Astrocyte (in vitro differentiated cells and primary cell): ENCODE measurements around the gene FXYD7. TPM values are rescaled to one million over a fixed set of nuclear protein-coding genes. Genes with fewer than 3 reads are reported as not detected.

ENCODE experiments used
- DNase-seq: peaks from one replicate; pipeline ENCODE4 v3.0.0-alpha.2; 2010; ENCODE audit warnings: low read depth
- FAIRE-seq: peaks from 2 replicates; lab custom pipeline; 2011; peaks lifted over from hg19 to GRCh38; lab: Jason Lieb, UNC
- H2AFZ ChIP-seq: 2 replicates; pipeline ENCODE4 v1.6.0; 2012; ENCODE audit warnings: low read depth, low read length, inconsistent platforms
- H3K27ac ChIP-seq: 2 replicates; pipeline ENCODE4 v1.5.1; 2011; ENCODE audit warnings: low read depth, low read length, inconsistent platforms
- H3K27me3 ChIP-seq: 2 replicates; pipeline ENCODE4 v1.6.0; 2011; ENCODE audit warnings: low read length, inconsistent platforms; ENCODE audit not compliant: insufficient read depth
- H3K36me3 ChIP-seq: 2 replicates; pipeline ENCODE4 v1.5.1; 2011; ENCODE audit warnings: low read length, inconsistent platforms; ENCODE audit not compliant: insufficient read depth
- H3K4me1 ChIP-seq: 2 replicates; pipeline ENCODE4 v1.5.1; 2011; ENCODE audit warnings: low read length, inconsistent platforms; ENCODE audit not compliant: insufficient read depth
- H3K4me2 ChIP-seq: 2 replicates; pipeline ENCODE4 v1.6.0; 2012; ENCODE audit warnings: low read length, inconsistent platforms
- H3K4me3 ChIP-seq: 2 replicates; pipeline ENCODE4 v1.5.1; 2011; ENCODE audit warnings: low read depth, mild to moderate bottlenecking, low read length, inconsistent platforms; ENCODE audit not compliant: insufficient read depth
- H3K79me2 ChIP-seq: 2 replicates; pipeline ENCODE4 v1.6.0; 2012; ENCODE audit warnings: mild to moderate bottlenecking, low read length, inconsistent platforms; ENCODE audit not compliant: insufficient read depth
- H3K9ac ChIP-seq: 2 replicates; pipeline ENCODE4 v1.6.0; 2012; ENCODE audit warnings: mild to moderate bottlenecking, low read length, inconsistent platforms
- H3K9me3 ChIP-seq: 2 replicates; pipeline ENCODE4 v1.5.1; 2012; ENCODE audit warnings: low read depth, mild to moderate bottlenecking, low read length, inconsistent platforms; ENCODE audit not compliant: insufficient read depth
- H4K20me1 ChIP-seq: 2 replicates; pipeline ENCODE4 v1.6.0; 2012; ENCODE audit warnings: low read length, inconsistent platforms; ENCODE audit not compliant: insufficient read depth
- H3K27ac Mint-ChIP-seq: one replicate; pipeline ENCODE4 v1.8.0; 2021; ENCODE audit warnings: mild to moderate bottlenecking, mixed read lengths; ENCODE audit not compliant: unreplicated experiment
- H3K27me3 Mint-ChIP-seq: one replicate; pipeline ENCODE4 v1.8.0; 2021; ENCODE audit warnings: low read depth, mixed read lengths; ENCODE audit not compliant: unreplicated experiment
- H3K36me3 Mint-ChIP-seq: one replicate; pipeline ENCODE4 v1.8.0; 2021; ENCODE audit warnings: low read depth, mixed read lengths; ENCODE audit not compliant: unreplicated experiment
- H3K4me1 Mint-ChIP-seq: one replicate; pipeline ENCODE4 v1.8.0; 2021; ENCODE audit warnings: low read depth, mixed read lengths; ENCODE audit not compliant: unreplicated experiment
- H3K4me3 Mint-ChIP-seq: one replicate; pipeline ENCODE4 v1.8.0; 2021; ENCODE audit warnings: mild to moderate bottlenecking, moderate library complexity, mixed read lengths; ENCODE audit not compliant: unreplicated experiment
- H3K9me3 Mint-ChIP-seq: one replicate; pipeline ENCODE4 v1.8.0; 2021; ENCODE audit warnings: mild to moderate bottlenecking, mixed read lengths; ENCODE audit not compliant: unreplicated experiment
- EZH2 ChIP-seq: IDR thresholded peaks from 2 replicates; pipeline ENCODE4 v1.6.1; 2012; ENCODE audit warnings: mild to moderate bottlenecking, low read length, inconsistent platforms; ENCODE audit not compliant: insufficient read depth
- total RNA-seq: library from RNA; stranded (reverse); gene quantifications from 2 replicates; pipeline ENCODE4 v1.2.1, GENCODE V29; 2021
- TF ChIP-seq, protein P1 (sequence below): IDR thresholded peaks from 2 replicates; pipeline ENCODE4 v1.5.1; 2011; ENCODE audit warnings: low read depth, mild to moderate bottlenecking, inconsistent platforms, low read length, moderate library complexity; ENCODE audit not compliant: insufficient read depth

Gene FXYD7
- total RNA-seq, 1 donor from 2014 or later: not detected

DNA sequence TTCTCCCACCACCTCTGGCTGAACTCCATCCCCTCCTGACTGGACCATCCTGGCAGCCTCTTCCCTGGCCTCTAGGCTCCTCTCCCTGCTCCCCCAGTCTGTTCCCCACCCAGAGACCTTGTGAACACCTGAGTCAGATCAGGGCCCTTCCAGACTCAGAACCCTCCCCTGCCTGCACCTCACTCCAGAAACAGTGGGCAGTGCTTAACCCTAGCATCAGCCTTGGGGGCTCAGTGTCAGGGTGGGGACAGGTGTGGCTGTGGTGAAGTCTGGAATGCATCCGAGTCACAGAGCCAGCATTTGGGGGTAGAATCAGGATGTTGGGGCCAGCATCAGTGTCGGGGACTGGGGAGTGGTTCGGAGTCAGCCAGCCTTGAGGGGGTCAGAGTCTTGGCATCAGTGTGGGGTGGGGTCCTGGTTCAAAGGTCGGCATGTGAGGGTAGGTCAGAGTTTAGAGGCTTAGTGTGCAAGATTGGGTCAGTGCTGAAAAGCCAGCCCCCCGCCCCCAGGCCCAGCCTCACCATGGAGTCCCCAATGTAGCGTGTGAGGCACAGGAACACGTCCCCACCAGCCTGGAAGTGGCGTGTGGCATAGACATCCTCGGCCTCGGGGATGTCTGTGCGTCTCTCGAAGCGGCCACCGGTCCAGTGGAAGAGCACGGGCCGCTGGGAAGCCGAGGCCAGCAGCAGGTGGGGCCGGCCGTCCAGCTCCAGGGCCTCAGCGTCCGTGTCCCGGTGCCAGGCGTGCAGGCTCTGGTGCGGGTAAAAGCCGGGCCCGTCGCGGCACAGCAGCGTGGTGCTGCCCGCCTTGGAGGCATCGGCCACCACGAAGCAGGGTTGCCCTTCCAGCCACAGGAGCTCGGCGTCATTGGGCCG, 17.1 kb upstream of the FXYD7 start:
- no peaks in the 10 kb centered on the region for H4K20me1 ChIP-seq
- H3K27me3 ChIP-seq: peaks cover 6% of the 10 kb centered on the region
- H3K4me1 ChIP-seq: peaks cover 9% of the 10 kb centered on the region
- no peak overlapping the region for H2AFZ ChIP-seq
- no peak overlapping the region for H3K27ac ChIP-seq
- H3K36me3 ChIP-seq: no peaks in the 10 kb centered on the region
- FAIRE-seq (no peak), DNase-seq (no peak)
- no peaks in the 10 kb centered on the region for H3K9me3 ChIP-seq
- H3K4me2 ChIP-seq: no peak overlapping the region
- H3K9me3 Mint-ChIP-seq: peaks cover 2% of the 10 kb centered on the region
- H3K27ac Mint-ChIP-seq: no peak overlapping the region
- no peaks in the 10 kb centered on the region for H3K36me3 Mint-ChIP-seq
- no peaks in the 10 kb centered on the region for H3K79me2 ChIP-seq
- peaks cover 46% of the 10 kb centered on the region for H3K27me3 Mint-ChIP-seq
- no peak overlapping the region for H3K4me3 ChIP-seq
- H3K4me1 Mint-ChIP-seq: no peaks in the 10 kb centered on the region
- TF ChIP-seq EZH2: no peak
- TF ChIP-seq, protein P1, sequence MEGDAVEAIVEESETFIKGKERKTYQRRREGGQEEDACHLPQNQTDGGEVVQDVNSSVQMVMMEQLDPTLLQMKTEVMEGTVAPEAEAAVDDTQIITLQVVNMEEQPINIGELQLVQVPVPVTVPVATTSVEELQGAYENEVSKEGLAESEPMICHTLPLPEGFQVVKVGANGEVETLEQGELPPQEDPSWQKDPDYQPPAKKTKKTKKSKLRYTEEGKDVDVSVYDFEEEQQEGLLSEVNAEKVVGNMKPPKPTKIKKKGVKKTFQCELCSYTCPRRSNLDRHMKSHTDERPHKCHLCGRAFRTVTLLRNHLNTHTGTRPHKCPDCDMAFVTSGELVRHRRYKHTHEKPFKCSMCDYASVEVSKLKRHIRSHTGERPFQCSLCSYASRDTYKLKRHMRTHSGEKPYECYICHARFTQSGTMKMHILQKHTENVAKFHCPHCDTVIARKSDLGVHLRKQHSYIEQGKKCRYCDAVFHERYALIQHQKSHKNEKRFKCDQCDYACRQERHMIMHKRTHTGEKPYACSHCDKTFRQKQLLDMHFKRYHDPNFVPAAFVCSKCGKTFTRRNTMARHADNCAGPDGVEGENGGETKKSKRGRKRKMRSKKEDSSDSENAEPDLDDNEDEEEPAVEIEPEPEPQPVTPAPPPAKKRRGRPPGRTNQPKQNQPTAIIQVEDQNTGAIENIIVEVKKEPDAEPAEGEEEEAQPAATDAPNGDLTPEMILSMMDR: no peak
- H3K9ac ChIP-seq: no peak overlapping the region
- no peak overlapping the region for H3K4me3 Mint-ChIP-seq

DNA sequence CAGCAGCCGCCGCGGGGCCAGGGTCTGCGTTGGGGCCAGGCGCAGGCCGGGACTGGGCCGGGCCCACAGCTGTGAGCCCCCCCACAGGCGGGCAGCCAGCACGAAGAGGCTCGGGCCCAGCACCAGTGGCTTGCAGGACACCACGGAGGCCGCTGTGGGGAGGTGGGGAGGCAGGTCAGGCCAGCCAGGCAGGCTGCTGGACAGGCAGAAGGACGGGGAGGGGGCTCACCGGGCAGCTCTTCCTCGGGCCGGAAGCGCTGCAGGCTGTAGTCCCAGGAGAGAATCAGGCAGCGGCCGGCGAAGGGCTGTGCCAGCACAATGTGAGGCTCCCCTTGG, 16.5 kb upstream of the FXYD7 start:
- no peak overlapping the region for H3K4me3 Mint-ChIP-seq
- TF ChIP-seq, protein P1: no peak
- no peak for TF ChIP-seq EZH2
- Histone ChIP-seq H3K27me3 (peaks cover 6% of the 10 kb centered on the region), H3K4me1 (peaks cover 9% of the 10 kb centered on the region), H2AFZ (no peak overlapping the region), H3K9ac (no peak overlapping the region), H3K27ac (no peak overlapping the region), H3K36me3 (no peaks in the 10 kb centered on the region), H3K79me2 (no peaks in the 10 kb centered on the region), H3K9me3 (no peaks in the 10 kb centered on the region), H3K4me2 (no peak overlapping the region), H3K4me3 (no peak overlapping the region), H4K20me1 (no peaks in the 10 kb centered on the region)
- DNase-seq (no peak), FAIRE-seq (no peak)
- H3K4me1 Mint-ChIP-seq: no peaks in the 10 kb centered on the region
- H3K27me3 Mint-ChIP-seq: peaks cover 44% of the 10 kb centered on the region
- peaks cover 2% of the 10 kb centered on the region for H3K9me3 Mint-ChIP-seq
- H3K36me3 Mint-ChIP-seq: no peaks in the 10 kb centered on the region
- no peak overlapping the region for H3K27ac Mint-ChIP-seq

DNA sequence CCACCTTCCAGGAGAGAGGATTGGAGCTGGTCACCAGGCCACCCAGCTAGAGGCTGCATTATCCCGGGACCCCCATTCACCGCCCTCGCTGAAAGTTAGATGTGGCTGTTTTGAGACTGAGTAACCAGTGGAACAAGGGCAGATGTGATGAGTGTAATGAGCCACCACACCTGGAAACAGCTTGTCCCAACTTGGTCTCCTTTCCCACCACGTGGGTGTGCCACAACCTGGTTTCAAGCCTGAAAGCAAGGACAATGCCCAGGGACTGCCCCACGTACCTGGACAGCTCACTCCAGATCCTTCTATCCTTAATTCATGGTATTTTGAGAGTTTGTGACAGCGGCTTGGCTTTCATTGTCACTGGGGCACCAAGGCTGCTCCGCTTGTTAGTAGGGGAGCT, 15.2 kb upstream of the FXYD7 start:
- no peak overlapping the region for H3K27ac ChIP-seq
- H4K20me1 ChIP-seq: no peaks in the 10 kb centered on the region
- H3K9me3 ChIP-seq: no peaks in the 10 kb centered on the region
- H3K9me3 Mint-ChIP-seq: peaks cover 6% of the 10 kb centered on the region
- H3K27ac Mint-ChIP-seq: no peak overlapping the region
- H3K36me3 ChIP-seq: no peaks in the 10 kb centered on the region
- H3K36me3 Mint-ChIP-seq: no peaks in the 10 kb centered on the region
- no peak overlapping the region for H3K4me3 ChIP-seq
- H3K9ac ChIP-seq: no peak overlapping the region
- H3K4me1 Mint-ChIP-seq: no peaks in the 10 kb centered on the region
- peaks cover 9% of the 10 kb centered on the region for H3K4me1 ChIP-seq
- no peak overlapping the region for H3K4me2 ChIP-seq
- no peak for TF ChIP-seq EZH2
- TF ChIP-seq, protein P1: no peak
- peaks cover 43% of the 10 kb centered on the region for H3K27me3 Mint-ChIP-seq
- no peak overlapping the region for H2AFZ ChIP-seq
- no peak for DNase-seq
- no peaks in the 10 kb centered on the region for H3K79me2 ChIP-seq
- H3K27me3 ChIP-seq: peaks cover 6% of the 10 kb centered on the region
- FAIRE-seq: no peak
- no peak overlapping the region for H3K4me3 Mint-ChIP-seq
